KG1 (cell line): ENCODE data around the gene SF3B1.
A peak's percentile ranks its signal among the peaks of the same experiment; 100 is the strongest.
"Not testable (repeated sequence)": the region's sequence is repeated elsewhere in the genome, so short reads cannot be mapped to it uniquely, and the experiment has no call there.

Experiments used
- DNase-seq: peaks from one replicate; lab custom pipeline; 2025; lab: John Stamatoyannopoulos, UW

SF3B1 gene

GRCh38 chr2:197434541-197435513, at the start of gene SF3B1:
TSS of gene SF3B1 (minus strand) at chr2:197435028. CDS start at chr2:197434999, 29 bp downstream.
- peak; percentile 97 for DNase-seq

GRCh38 chr2:197484248-197484647, 49.4 kb upstream of the SF3B1 start:
- not testable (repeated sequence) for DNase-seq

- DNase-seq = no peak
Measured at GRCh38 chr2:197480165-197481036, 45.6 kb upstream of the SF3B1 start.

GRCh38 chr2:197477797-197478196, 43.0 kb upstream of the SF3B1 start:
- no peak for DNase-seq

GRCh38 chr2:197472166-197472565, 37.3 kb upstream of the SF3B1 start:
- no peak for DNase-seq

- DNase-seq = no peak
Measured at GRCh38 chr2:197464175-197464574, 29.3 kb upstream of the SF3B1 start.

GRCh38 chr2:197461057-197461456, 26.2 kb upstream of the SF3B1 start:
- DNase-seq = no peak

- no peak for DNase-seq
Measured at GRCh38 chr2:197460649-197461048, 25.8 kb upstream of the SF3B1 start.

GRCh38 chr2:197455428-197455827, 20.6 kb upstream of the SF3B1 start:
- DNase-seq = no peak

GRCh38 chr2:197454923-197455322, 20.1 kb upstream of the SF3B1 start:
- no peak for DNase-seq

GRCh38 chr2:197453914-197454398, 19.1 kb upstream of the SF3B1 start:
- DNase-seq = no peak

- DNase-seq = peak; percentile 97
Measured at GRCh38 chr2:197453123-197453913, 18.5 kb upstream of the SF3B1 start, which contains the start of gene COQ10B. TSS of gene COQ10B (plus strand) at chr2:197453552. CDS start at chr2:197453561, 9 bp downstream.

GRCh38 chr2:197452754-197453122, 17.9 kb upstream of the SF3B1 start:
- DNase-seq = no peak

- not testable (repeated sequence) for DNase-seq
Measured at GRCh38 chr2:197450935-197451358, 16.1 kb upstream of the SF3B1 start.

GRCh38 chr2:197450465-197450864, 15.6 kb upstream of the SF3B1 start:
- no peak for DNase-seq

- DNase-seq = no peak
Measured at GRCh38 chr2:197446844-197447243, 12.0 kb upstream of the SF3B1 start.

GRCh38 chr2:197445746-197446145, 10.9 kb upstream of the SF3B1 start:
- no peak for DNase-seq

- no peak for DNase-seq
Measured at GRCh38 chr2:197442857-197443256, 8.0 kb upstream of the SF3B1 start.

GRCh38 chr2:197437380-197437779, 2.6 kb upstream of the SF3B1 start:
- DNase-seq = no peak

GRCh38 chr2:197435598-197436420, 981 bp upstream of the SF3B1 start:
- DNase-seq = no peak
